PC-3 (cell line): ENCODE data around the gene EFL1. TPM values are rescaled to one million over a fixed set of nuclear protein-coding genes. Genes with fewer than 3 reads are reported as not detected.
A peak's percentile ranks its signal among the peaks of the same experiment; 100 is the strongest.

Experiments used
- ATAC-seq: fragments of 200-7000 bp; cut with Tn5 transposase; 2 replicates; pipeline ENCODE4 v1.9.1; 2020; ENCODE audit warnings: mild to moderate bottlenecking, moderate library complexity
- BruUV-seq: library from RNA; stranded (reverse); fragments of 400-500 nt; replicated peaks from 2 replicates; lab custom pipeline; 2021; lab: Mats Ljungman, UMichigan
- CTCF ChIA-PET: fragments of 300-600 bp; sonication (Branson Sonifier 250); formaldehyde crosslinking; loops from one replicate; lab custom pipeline; 2022; ENCODE audit warnings: antibody characterized with exemption; lab: Charles Lee
- POLR2A ChIA-PET: fragments of 300-600 bp; sonication (Branson Sonifier 250); formaldehyde crosslinking; loops from one replicate; lab custom pipeline; 2022; ENCODE audit warnings: antibody characterized with exemption; ENCODE audit not compliant: unreplicated experiment; lab: Charles Lee
- DNase-seq: peaks from one replicate; pipeline ENCODE4 v3.0.0-alpha.2; 2015
- H2AFZ ChIP-seq: fragments of 300-600 bp; sonication (generic); 2 replicates; pipeline ENCODE4 v1.6.0; 2016; ENCODE audit warnings: antibody characterized with exemption, low read length
- H3F3A ChIP-seq: fragments of 300-600 bp; sonication (generic); one replicate; pipeline ENCODE4 v1.6.0; 2017; ENCODE audit warnings: antibody characterized with exemption, low read length, control low read depth, mild to moderate bottlenecking; ENCODE audit not compliant: unreplicated experiment
- H3K27ac ChIP-seq: fragments of 300-600 bp; sonication (generic); 2 replicates; pipeline ENCODE4 v1.5.1; 2016; ENCODE audit warnings: mild to moderate bottlenecking, low read length
- H3K27me3 ChIP-seq: fragments of 300-600 bp; sonication (generic); 2 replicates; pipeline ENCODE4 v1.6.1; 2016; ENCODE audit warnings: low read length, mixed read lengths
- H3K36me3 ChIP-seq: fragments of 300-600 bp; sonication (generic); 2 replicates; pipeline ENCODE4 v1.6.1; 2016; ENCODE audit warnings: low read depth, mixed run types, low read length, mixed read lengths
- H3K4me1 ChIP-seq: fragments of 300-600 bp; sonication (generic); 2 replicates; pipeline ENCODE4 v1.5.1; 2016; ENCODE audit warnings: low read length; ENCODE audit not compliant: insufficient read depth
- H3K4me2 ChIP-seq: fragments of 300-600 bp; sonication (generic); 2 replicates; pipeline ENCODE4 v1.6.0; 2016; ENCODE audit warnings: low read length
- H3K4me3 ChIP-seq: fragments of 300-600 bp; sonication (generic); 2 replicates; pipeline ENCODE4 v1.5.1; 2016; ENCODE audit warnings: mild to moderate bottlenecking, low read length, mixed read lengths
- H3K79me2 ChIP-seq: fragments of 300-600 bp; sonication (generic); 2 replicates; pipeline ENCODE4 v1.6.1; 2017; ENCODE audit warnings: low read length, mixed read lengths
- H3K9ac ChIP-seq: fragments of 300-600 bp; sonication (generic); 2 replicates; pipeline ENCODE4 v1.6.0; 2016; ENCODE audit warnings: mild to moderate bottlenecking, low read length
- H3K9me2 ChIP-seq: fragments of 300-600 bp; sonication (generic); replicated peaks from 2 replicates; pipeline ENCODE4 v1.6.1; 2016; ENCODE audit warnings: mixed run types, low read length, mixed read lengths
- H3K9me3 ChIP-seq: fragments of 300-600 bp; sonication (generic); 2 replicates; pipeline ENCODE4 v1.6.1; 2016; ENCODE audit warnings: low read length, mixed read lengths
- H4K20me1 ChIP-seq: fragments of 300-600 bp; sonication (generic); 2 replicates; pipeline ENCODE4 v1.6.1; 2016; ENCODE audit warnings: low read length, mixed read lengths
- EZH2 ChIP-seq: fragments of 300-600 bp; sonication (generic); IDR thresholded peaks from one replicate; pipeline ENCODE4 v1.6.1; 2017; ENCODE audit warnings: antibody characterized with exemption, mild to moderate bottlenecking, low read length; ENCODE audit not compliant: unreplicated experiment
- EZH2phosphoT487 ChIP-seq: fragments of 300-600 bp; sonication (generic); IDR thresholded peaks from 2 replicates; pipeline ENCODE4 v1.6.1; 2018; ENCODE audit warnings: mild to moderate bottlenecking, antibody characterized with exemption, low read length, borderline replicate concordance
- intact Hi-C: fragments of 100-400 bp; cut with micrococcal nuclease; formaldehyde crosslinking; loops from 2 replicates; pipeline ENCODE4 v1.9.0; 2023
- total RNA-seq: library from RNA; depleted of rRNA; stranded (reverse); fragments of >200 nt; gene quantifications from 2 replicates; pipeline ENCODE4 v1.2.3, GENCODE V29; 2014
- TF ChIP-seq, protein P1 (sequence below): fragments of 300-600 bp; sonication (generic); conservative IDR thresholded peaks from 2 replicates; pipeline ENCODE4 v1.5.1; 2017; ENCODE audit warnings: antibody characterized with exemption, low read depth, mild to moderate bottlenecking, low read length

EFL1 gene
- total RNA-seq, 1 experiment from 2014 or later: 14.7 TPM

- POLR2A ChIA-PET: no interaction called here
- H3F3A ChIP-seq: no peaks in the 10 kb centered on the region
- H3K27ac ChIP-seq: no peak overlapping the region
- no peak for ATAC-seq
- H3K9me2 ChIP-seq: no peaks in the 10 kb centered on the region
- peaks cover 19% of the 10 kb centered on the region for H3K4me1 ChIP-seq
- no peaks in the 10 kb centered on the region for H4K20me1 ChIP-seq
- H3K36me3 ChIP-seq: no peaks in the 10 kb centered on the region
- H3K9ac ChIP-seq: no peak overlapping the region
- intact Hi-C loops: loop anchor here (1.0 kb wide), 1 partner anchor 32 kb away; no protein-coding TSS in a partner anchor
- no TSS peak for BruUV-seq
- H3K4me3 ChIP-seq: no peak overlapping the region
- peak; percentile 69 for DNase-seq
- TF ChIP-seq EZH2: no peak
- TF ChIP-seq, protein P1, sequence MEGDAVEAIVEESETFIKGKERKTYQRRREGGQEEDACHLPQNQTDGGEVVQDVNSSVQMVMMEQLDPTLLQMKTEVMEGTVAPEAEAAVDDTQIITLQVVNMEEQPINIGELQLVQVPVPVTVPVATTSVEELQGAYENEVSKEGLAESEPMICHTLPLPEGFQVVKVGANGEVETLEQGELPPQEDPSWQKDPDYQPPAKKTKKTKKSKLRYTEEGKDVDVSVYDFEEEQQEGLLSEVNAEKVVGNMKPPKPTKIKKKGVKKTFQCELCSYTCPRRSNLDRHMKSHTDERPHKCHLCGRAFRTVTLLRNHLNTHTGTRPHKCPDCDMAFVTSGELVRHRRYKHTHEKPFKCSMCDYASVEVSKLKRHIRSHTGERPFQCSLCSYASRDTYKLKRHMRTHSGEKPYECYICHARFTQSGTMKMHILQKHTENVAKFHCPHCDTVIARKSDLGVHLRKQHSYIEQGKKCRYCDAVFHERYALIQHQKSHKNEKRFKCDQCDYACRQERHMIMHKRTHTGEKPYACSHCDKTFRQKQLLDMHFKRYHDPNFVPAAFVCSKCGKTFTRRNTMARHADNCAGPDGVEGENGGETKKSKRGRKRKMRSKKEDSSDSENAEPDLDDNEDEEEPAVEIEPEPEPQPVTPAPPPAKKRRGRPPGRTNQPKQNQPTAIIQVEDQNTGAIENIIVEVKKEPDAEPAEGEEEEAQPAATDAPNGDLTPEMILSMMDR: peak; percentile 82
- H3K4me2 ChIP-seq: 0 out of 2 replicates have a peak overlapping the region, but pooled peaks have one; percentile 7
- no peaks in the 10 kb centered on the region for H3K79me2 ChIP-seq
- no peaks in the 10 kb centered on the region for H3K9me3 ChIP-seq
- H2AFZ ChIP-seq: peak overlapping the region; percentile 59
- no peaks in the 10 kb centered on the region for H3K27me3 ChIP-seq
- CTCF ChIA-PET: interaction anchor here (2.5 kb wide), 1 partner anchor 32 kb away, joined by 26 read pairs; no protein-coding TSS in a partner anchor
Measured at GRCh38 chr15:82139823-82140268, 122.7 kb downstream of the EFL1 start.

DNA sequence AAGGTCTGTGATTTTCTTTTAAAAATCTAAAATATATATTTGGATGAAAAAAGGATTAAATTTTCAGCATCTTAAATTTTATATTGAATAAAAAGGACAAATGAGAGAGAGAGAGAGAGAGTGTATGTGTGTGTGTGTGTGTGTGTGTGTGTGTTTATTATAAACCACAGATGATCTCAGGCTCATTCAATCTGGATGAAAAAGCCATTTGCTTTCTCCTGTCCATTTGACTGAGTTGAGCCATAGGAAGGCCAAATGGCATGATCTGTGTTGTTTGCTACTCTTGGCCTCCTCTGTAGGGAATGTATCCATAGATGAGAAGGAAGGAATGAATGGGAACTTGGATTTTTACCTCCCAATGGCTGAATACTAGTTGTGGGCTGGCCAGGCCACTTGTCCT lies 124.2 kb downstream of the EFL1 start:
- H2AFZ ChIP-seq: no peak overlapping the region
- ChIA-PET CTCF (no interaction called here), POLR2A (no interaction called here)
- H3K27ac ChIP-seq: no peak overlapping the region
- H3K36me3 ChIP-seq: no peaks in the 10 kb centered on the region
- TF ChIP-seq EZH2phosphoT487 (no peak), EZH2 (no peak)
- TF ChIP-seq, protein P1: no peak
- no peaks in the 10 kb centered on the region for H3K9me3 ChIP-seq
- H3F3A ChIP-seq: no peaks in the 10 kb centered on the region
- intact Hi-C loops: no loop called here
- H3K9me2 ChIP-seq: no peaks in the 10 kb centered on the region
- no TSS peak for BruUV-seq
- ATAC-seq (no peak), DNase-seq (no peak)
- H3K9ac ChIP-seq: no peak overlapping the region
- H4K20me1 ChIP-seq: no peaks in the 10 kb centered on the region
- H3K4me1 ChIP-seq: peaks cover 25% of the 10 kb centered on the region
- H3K4me3 ChIP-seq: no peak overlapping the region
- no peaks in the 10 kb centered on the region for H3K79me2 ChIP-seq
- no peaks in the 10 kb centered on the region for H3K27me3 ChIP-seq
- H3K4me2 ChIP-seq: no peak overlapping the region

- ChIA-PET POLR2A (no interaction called here), CTCF (no interaction called here)
- Histone ChIP-seq H3K9me3 (no peaks in the 10 kb centered on the region), H3K27ac (no peak overlapping the region), H3K4me2 (no peak overlapping the region), H3K36me3 (no peaks in the 10 kb centered on the region), H4K20me1 (no peaks in the 10 kb centered on the region), H3K27me3 (no peaks in the 10 kb centered on the region), H3K79me2 (no peaks in the 10 kb centered on the region), H3K9ac (no peak overlapping the region), H3K9me2 (no peaks in the 10 kb centered on the region), H3K4me1 (peaks cover 35% of the 10 kb centered on the region), H2AFZ (no peak overlapping the region), H3F3A (no peaks in the 10 kb centered on the region), H3K4me3 (no peak overlapping the region)
- TF ChIP-seq EZH2 (no peak), EZH2phosphoT487 (no peak)
- TF ChIP-seq, protein P1: no peak
- BruUV-seq: no TSS peak
- DNase-seq (no peak), ATAC-seq (no peak)
- intact Hi-C loops: no loop called here
Measured at GRCh38 chr15:82137261-82137660, 125.3 kb downstream of the EFL1 start.
